Immature natural killer cell (primary cell): ENCODE measurements around the gene DLG2. TPM values are rescaled to one million over a fixed set of nuclear protein-coding genes. Genes with fewer than 3 reads are reported as not detected.

ENCODE experiments used
- DNase-seq, 3 donors: peaks; one replicate each; pipeline ENCODE4 v3.0.0; 2022; ENCODE audit warnings: mixed read lengths in 1 of 3
- H3K27ac Mint-ChIP-seq, 6 donors: one replicate each; pipeline ENCODE4 v1.8.0; 2020; ENCODE audit warnings: mixed read lengths in 6 of 6, mild to moderate bottlenecking in 5 of 6, inconsistent platforms in 4 of 6, moderate library complexity in 3 of 6
- H3K27me3 Mint-ChIP-seq, 3 donors: one replicate each; pipeline ENCODE4 v1.8.0; 2020 to 2021; ENCODE audit warnings: low read depth in 3 of 3, mild to moderate bottlenecking in 3 of 3, mixed read lengths in 3 of 3, moderate library complexity in 3 of 3, inconsistent platforms in 1 of 3
- H3K36me3 Mint-ChIP-seq, 3 donors: one replicate each; pipeline ENCODE4 v1.8.0; 2020; ENCODE audit warnings: mixed read lengths in 3 of 3, inconsistent platforms in 2 of 3, mild to moderate bottlenecking in 2 of 3
- H3K4me1 Mint-ChIP-seq, 2 donors: one replicate each; pipeline ENCODE4 v1.8.0; 2020; ENCODE audit warnings: inconsistent platforms in 2 of 2, mild to moderate bottlenecking in 2 of 2, mixed read lengths in 2 of 2, moderate library complexity in 1 of 2
- H3K4me3 Mint-ChIP-seq, 5 donors: one replicate each; pipeline ENCODE4 v1.8.0; 2020; ENCODE audit warnings: mild to moderate bottlenecking in 5 of 5, mixed read lengths in 5 of 5, inconsistent platforms in 3 of 5, moderate library complexity in 3 of 5
- H3K9me3 Mint-ChIP-seq, 6 donors: one replicate each; pipeline ENCODE4 v1.8.0; 2020; ENCODE audit warnings: mild to moderate bottlenecking in 6 of 6, mixed read lengths in 6 of 6, inconsistent platforms in 4 of 6, moderate library complexity in 3 of 6
- polyA plus RNA-seq, 3 donors: library from polyadenylated mRNA; unstranded; fragments of 300-500 nt; fragmentation: Illumina TruSeq; gene quantifications; one replicate each; pipeline ENCODE4 v1.2.3, GENCODE V29; 2021

DLG2 gene
- polyA plus RNA-seq, 3 donors from 2014 or later: 0.57 to 1.9 (median 1.2) TPM

GRCh38 chr11:84413549-84413948, 1213.6 kb downstream of the DLG2 start:
- DNase-seq: no peak
- no peaks in the 10 kb centered on the region for H3K4me1 Mint-ChIP-seq
- no peak overlapping the region for H3K4me3 Mint-ChIP-seq
- peaks cover 3 to 42% (median 11%) of the 10 kb centered on the region in 6 donors for H3K9me3 Mint-ChIP-seq
- H3K27ac Mint-ChIP-seq: no peak overlapping the region
- H3K27me3 Mint-ChIP-seq: peaks cover 0 to 2% (median 0%) of the 10 kb centered on the region in 3 donors
- no peaks in the 10 kb centered on the region for H3K36me3 Mint-ChIP-seq

- no peak for DNase-seq
- no peak overlapping the region for H3K27ac Mint-ChIP-seq
Observed at GRCh38 chr11:84412862-84413261, 1214.3 kb downstream of the DLG2 start.

GRCh38 chr11:84408946-84409411, 1218.2 kb downstream of the DLG2 start:
- H3K4me3 Mint-ChIP-seq: no peak overlapping the region
- no peak overlapping the region for H3K27ac Mint-ChIP-seq
- H3K27me3 Mint-ChIP-seq: peaks cover 0 to 2% (median 0%) of the 10 kb centered on the region in 3 donors
- DNase-seq: no peak
- peaks cover 7 to 37% (median 13%) of the 10 kb centered on the region in 6 donors for H3K9me3 Mint-ChIP-seq
- H3K4me1 Mint-ChIP-seq: no peaks in the 10 kb centered on the region
- no peaks in the 10 kb centered on the region for H3K36me3 Mint-ChIP-seq

More at GRCh38 chr11:84412862-84413261, 1214.3 kb downstream of the DLG2 start:
- H3K4me1 Mint-ChIP-seq: no peaks in the 10 kb centered on the region
- H3K36me3 Mint-ChIP-seq: no peaks in the 10 kb centered on the region
- H3K9me3 Mint-ChIP-seq: peaks cover 3 to 41% (median 12%) of the 10 kb centered on the region in 6 donors
- H3K27me3 Mint-ChIP-seq: peaks cover 0 to 2% (median 0%) of the 10 kb centered on the region in 3 donors
- H3K4me3 Mint-ChIP-seq: no peak overlapping the region

- Mint-ChIP-seq H3K9me3 (peaks cover 4 to 25% (median 15%) of the 10 kb centered on the region in 6 donors), H3K4me1 (no peaks in the 10 kb centered on the region), H3K36me3 (no peaks in the 10 kb centered on the region)
Observed at GRCh38 chr11:84407091-84407490, 1220.1 kb downstream of the DLG2 start.

GRCh38 chr11:84398017-84398626, 1229.0 kb downstream of the DLG2 start:
- Mint-ChIP-seq H3K36me3 (no peaks in the 10 kb centered on the region), H3K27ac (no peak overlapping the region), H3K4me3 (no peak overlapping the region), H3K27me3 (peaks cover 0 to 2% (median 0%) of the 10 kb centered on the region in 3 donors), H3K9me3 (peaks cover 0 to 17% (median 5%) of the 10 kb centered on the region in 6 donors), H3K4me1 (no peaks in the 10 kb centered on the region)
- no peak for DNase-seq

More at GRCh38 chr11:84407091-84407490, 1220.1 kb downstream of the DLG2 start:
- Mint-ChIP-seq H3K27me3 (peaks cover 0 to 1% (median 0%) of the 10 kb centered on the region in 3 donors), H3K4me3 (no peak overlapping the region), H3K27ac (no peak overlapping the region)
- no peak for DNase-seq

- H3K4me3 Mint-ChIP-seq: no peak overlapping the region
- no peak overlapping the region for H3K27ac Mint-ChIP-seq
- no peaks in the 10 kb centered on the region for H3K36me3 Mint-ChIP-seq
- no peaks in the 10 kb centered on the region for H3K4me1 Mint-ChIP-seq
- H3K27me3 Mint-ChIP-seq: peaks cover 0 to 2% (median 0%) of the 10 kb centered on the region in 3 donors
- DNase-seq: no peak
- H3K9me3 Mint-ChIP-seq: peaks cover 0 to 17% (median 4%) of the 10 kb centered on the region in 6 donors
Observed at GRCh38 chr11:84396521-84396920, 1230.6 kb downstream of the DLG2 start.

GRCh38 chr11:84390441-84391078, 1236.6 kb downstream of the DLG2 start:
- Mint-ChIP-seq H3K27ac (no peak overlapping the region), H3K27me3 (peaks cover 1 to 3% (median 1%) of the 10 kb centered on the region in 3 donors), H3K9me3 (peaks cover 0 to 12% (median 3%) of the 10 kb centered on the region in 6 donors), H3K4me1 (no peaks in the 10 kb centered on the region), H3K36me3 (no peaks in the 10 kb centered on the region), H3K4me3 (no peak overlapping the region)
- DNase-seq: no peak

- Mint-ChIP-seq H3K4me1 (no peaks in the 10 kb centered on the region), H3K27me3 (peaks cover 1 to 3% (median 1%) of the 10 kb centered on the region in 3 donors), H3K9me3 (peaks cover 0 to 12% (median 3%) of the 10 kb centered on the region in 6 donors), H3K36me3 (no peaks in the 10 kb centered on the region), H3K27ac (no peak overlapping the region), H3K4me3 (no peak overlapping the region)
- no peak for DNase-seq
Observed at GRCh38 chr11:84389696-84390095, 1237.4 kb downstream of the DLG2 start.

- DNase-seq: peak in 1 of 3 donors; percentile 1
- Mint-ChIP-seq H3K9me3 (peaks cover 0 to 16% (median 4%) of the 10 kb centered on the region in 6 donors), H3K4me1 (no peaks in the 10 kb centered on the region), H3K36me3 (no peaks in the 10 kb centered on the region), H3K27me3 (peaks cover 1 to 3% (median 3%) of the 10 kb centered on the region in 3 donors), H3K4me3 (no peak overlapping the region), H3K27ac (no peak overlapping the region)
Observed at GRCh38 chr11:84384731-84385130, 1242.4 kb downstream of the DLG2 start.

GRCh38 chr11:84383576-84383975, 1243.6 kb downstream of the DLG2 start:
- H3K36me3 Mint-ChIP-seq: no peaks in the 10 kb centered on the region
- H3K4me1 Mint-ChIP-seq: no peaks in the 10 kb centered on the region
- H3K27ac Mint-ChIP-seq: no peak overlapping the region
- H3K4me3 Mint-ChIP-seq: no peak overlapping the region
- H3K27me3 Mint-ChIP-seq: peaks cover 0 to 3% (median 3%) of the 10 kb centered on the region in 3 donors
- no peak for DNase-seq
- peaks cover 0 to 26% (median 7%) of the 10 kb centered on the region in 6 donors for H3K9me3 Mint-ChIP-seq

GRCh38 chr11:84381666-84382065, 1245.5 kb downstream of the DLG2 start:
- DNase-seq: no peak
- Mint-ChIP-seq H3K9me3 (peaks cover 0 to 34% (median 5%) of the 10 kb centered on the region in 6 donors), H3K27me3 (peaks cover 0 to 1% (median 0%) of the 10 kb centered on the region in 3 donors), H3K4me1 (no peaks in the 10 kb centered on the region), H3K36me3 (no peaks in the 10 kb centered on the region), H3K27ac (no peak overlapping the region), H3K4me3 (no peak overlapping the region)

- no peak for DNase-seq
- Mint-ChIP-seq H3K4me1 (no peaks in the 10 kb centered on the region), H3K4me3 (no peak overlapping the region), H3K27ac (no peak overlapping the region), H3K27me3 (no peaks in the 10 kb centered on the region), H3K9me3 (peaks cover 1 to 47% (median 9%) of the 10 kb centered on the region in 6 donors), H3K36me3 (no peaks in the 10 kb centered on the region)
Observed at GRCh38 chr11:84372381-84372950, 1254.7 kb downstream of the DLG2 start.

GRCh38 chr11:84358034-84358433, 1269.1 kb downstream of the DLG2 start:
- no peak overlapping the region for H3K4me3 Mint-ChIP-seq
- no peaks in the 10 kb centered on the region for H3K4me1 Mint-ChIP-seq
- H3K27ac Mint-ChIP-seq: no peak overlapping the region
- peaks cover 5 to 44% (median 19%) of the 10 kb centered on the region in 6 donors for H3K9me3 Mint-ChIP-seq
- H3K36me3 Mint-ChIP-seq: no peaks in the 10 kb centered on the region
- H3K27me3 Mint-ChIP-seq: peaks cover 0 to 5% (median 2%) of the 10 kb centered on the region in 3 donors
- no peak for DNase-seq

GRCh38 chr11:84355911-84356310, 1271.2 kb downstream of the DLG2 start:
- no peak overlapping the region for H3K27ac Mint-ChIP-seq
- H3K9me3 Mint-ChIP-seq: peaks cover 2 to 45% (median 18%) of the 10 kb centered on the region in 6 donors
- peaks cover 0 to 5% (median 0%) of the 10 kb centered on the region in 3 donors for H3K27me3 Mint-ChIP-seq
- no peak for DNase-seq
- no peaks in the 10 kb centered on the region for H3K4me1 Mint-ChIP-seq
- H3K36me3 Mint-ChIP-seq: no peaks in the 10 kb centered on the region
- H3K4me3 Mint-ChIP-seq: no peak overlapping the region
